Testis (tissue), 2 donors: Measurements from ENCODE around the gene TMEFF1.

Source experiments
- CTCF ChIP-seq, 3 experiments: fragments of 450-650 bp in 2 of 3; fragments of 200-600 bp in 1 of 3; sonication (generic) in 1 of 3; IDR thresholded peaks; one replicate each; pipeline ENCODE4 v1.5.1; 2016 to 2019; ENCODE audit warnings: antibody characterized with exemption in 3 of 3, mild to moderate bottlenecking in 2 of 3, moderate library complexity in 1 of 3
- POLR2A ChIP-seq: fragments of 450-650 bp; IDR thresholded peaks from one replicate; pipeline ENCODE4 v1.6.1; 2017; ENCODE audit warnings: antibody characterized with exemption, mild to moderate bottlenecking, moderate library complexity

- TF ChIP-seq CTCF (IDR thresholded peaks at IDR 0.05), result no peak
- TF ChIP-seq POLR2A, result no peak
These were observed 5.2 kb downstream of the TMEFF1 start for GRCh38 chr9:100478192-100478591.
